Globus pallidus (tissue), 1 donor: ENCODE results near the gene DPP4.
"Not testable (repeated sequence)": the region's sequence is repeated elsewhere in the genome, so short reads cannot be mapped to it uniquely, and the experiment has no call there.

Experiments
- DNase-seq: peaks from one replicate; pipeline ENCODE4 v3.0.0-alpha.2; 2015; ENCODE audit warnings: low spot score

Gene DPP4

DNA sequence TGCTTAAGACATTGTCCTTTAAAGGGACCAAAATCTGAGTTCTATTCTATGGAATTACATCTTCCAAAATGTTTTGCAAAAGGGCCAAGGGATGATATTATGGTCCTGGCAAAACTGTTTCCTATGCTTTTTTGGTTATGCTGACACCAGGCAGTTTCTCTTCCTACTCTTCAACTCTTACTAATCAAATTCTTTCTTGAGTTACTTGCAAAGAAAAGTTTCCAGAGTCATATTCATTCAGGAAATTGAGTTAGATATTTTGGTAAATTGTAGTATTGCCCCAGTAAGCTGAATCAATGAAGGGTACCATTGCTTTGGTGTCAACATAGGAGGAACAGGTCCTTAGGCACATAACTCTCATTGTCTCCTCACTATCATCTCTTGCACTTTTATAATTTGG, 118.8 kb downstream of the DPP4 start:
- DNase-seq = no peak

GRCh38 chr2:161954103-161954502, 119.9 kb downstream of the DPP4 start:
- DNase-seq = no peak

DNA sequence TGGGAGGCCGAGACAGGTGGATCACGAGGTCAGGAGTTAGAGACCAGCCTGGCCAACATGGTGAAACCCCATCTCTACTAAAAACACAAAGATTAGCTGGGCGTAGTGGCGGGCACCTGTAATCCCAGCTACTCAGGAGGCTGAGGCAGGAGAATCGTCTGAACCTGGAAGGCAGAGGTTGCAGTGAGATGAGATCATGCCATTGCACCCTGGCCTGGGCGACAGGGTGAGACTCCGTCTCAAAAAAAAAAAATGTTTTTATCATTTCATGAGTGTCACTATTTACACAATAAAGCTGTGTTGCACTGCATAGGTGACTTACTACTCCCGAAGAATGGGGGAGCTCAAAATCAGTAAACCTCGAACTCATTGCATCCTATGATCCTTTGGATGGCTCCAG, 120.6 kb downstream of the DPP4 start:
- DNase-seq = not testable (repeated sequence)

DNA sequence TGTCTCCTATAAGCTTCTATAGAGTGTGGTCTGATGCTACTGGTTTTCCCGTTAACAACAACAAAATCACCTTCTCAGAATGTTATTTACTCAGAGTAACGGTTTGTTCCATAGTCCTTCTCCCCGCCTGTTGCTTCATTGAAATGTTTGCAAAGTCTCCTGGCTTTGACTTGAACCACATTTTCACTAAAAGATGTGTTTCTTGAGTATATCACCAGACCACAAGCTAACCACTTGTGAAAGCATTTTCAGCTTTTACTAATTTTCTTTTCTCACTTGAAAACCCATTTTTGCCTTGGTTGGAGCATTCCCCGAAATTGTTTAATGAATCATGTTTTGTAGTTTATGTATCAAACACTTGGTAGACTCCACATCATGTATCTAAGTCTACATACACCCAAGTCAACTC, 121.2 kb downstream of the DPP4 start:
- no peak for DNase-seq

DNA sequence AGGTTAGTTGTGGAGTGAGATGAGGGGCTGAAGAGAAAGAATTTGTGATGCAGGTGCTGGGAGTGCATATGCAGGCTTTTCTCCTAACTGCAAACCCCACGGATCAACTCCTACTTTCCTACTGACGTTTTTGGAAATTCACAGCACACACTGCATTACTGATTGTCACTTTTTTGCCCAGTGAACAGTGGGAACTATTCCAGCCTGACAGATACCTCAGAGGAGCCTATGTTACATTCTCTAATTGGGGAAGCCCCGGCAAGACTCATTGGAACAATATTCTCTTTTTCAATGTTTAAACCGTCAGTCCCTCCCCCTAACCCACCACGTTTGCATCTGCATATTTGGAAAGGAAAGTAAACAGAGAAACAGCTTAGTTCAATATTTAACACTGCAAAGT, 126.2 kb downstream of the DPP4 start:
- no peak for DNase-seq

GRCh38 chr2:161947406-161947805, 126.6 kb downstream of the DPP4 start:
- no peak for DNase-seq

- DNase-seq = peak; percentile 33
Measured at GRCh38 chr2:161946489-161947107, 127.4 kb downstream of the DPP4 start.

DNA sequence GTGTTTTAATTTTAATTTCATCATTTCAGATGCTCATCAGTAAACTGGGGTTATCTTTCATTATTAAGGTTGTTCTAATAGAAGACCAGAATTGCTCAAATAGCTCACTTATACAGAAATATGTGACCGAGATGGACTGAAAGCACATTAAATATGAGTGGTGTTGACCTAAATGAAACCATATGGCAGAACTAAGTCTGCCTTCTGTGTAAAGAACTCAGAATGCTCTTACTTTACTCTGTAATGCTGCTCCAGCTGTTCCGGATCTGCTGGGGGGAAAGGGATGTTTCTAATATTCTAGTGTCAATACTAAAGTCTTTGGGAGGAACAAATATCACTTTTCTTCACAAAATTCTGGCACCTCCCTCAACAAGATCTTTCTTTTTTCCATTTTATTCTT, 131.0 kb downstream of the DPP4 start:
- DNase-seq = no peak
